ENCODE measurements around the gene NYNRIN.
A peak's percentile ranks its signal among the peaks of the same experiment; 100 is the strongest.

Gene NYNRIN

GRCh38 chr14:24430682-24431568 is 32.1 kb downstream of the NYNRIN start:
- DNase-seq (ENCODE audit: low read depth, low spot score), result peak; percentile 50

- DNase-seq (ENCODE audit: low read depth, low spot score), result peak; percentile 95
These were observed 32.9 kb downstream of the NYNRIN start for GRCh38 chr14:24431569-24432258.

- no peak for DNase-seq (ENCODE audit: low read depth, low spot score)
These were observed 33.7 kb downstream of the NYNRIN start for GRCh38 chr14:24432259-24433131.

GRCh38 chr14:24434036-24434435 is 35.2 kb downstream of the NYNRIN start:
- no peak for DNase-seq (ENCODE audit: low read depth, low spot score)

GRCh38 chr14:24434676-24435075 is 35.9 kb downstream of the NYNRIN start:
- no peak for DNase-seq (ENCODE audit: low read depth, low spot score)

- DNase-seq (ENCODE audit: low read depth, low spot score), result no peak
These were observed 36.5 kb downstream of the NYNRIN start for GRCh38 chr14:24435192-24435810.

- DNase-seq (ENCODE audit: low read depth, low spot score), result no peak
These were observed 37.2 kb downstream of the NYNRIN start for GRCh38 chr14:24435998-24436354.

- DNase-seq (ENCODE audit: low read depth, low spot score), result peak; percentile 78
These were observed 37.7 kb downstream of the NYNRIN start for GRCh38 chr14:24436355-24437019.

- DNase-seq (ENCODE audit: low read depth, low spot score), result no peak
These were observed 38.4 kb downstream of the NYNRIN start for GRCh38 chr14:24437020-24437735.

GRCh38 chr14:24437736-24438067 is 38.9 kb downstream of the NYNRIN start:
- DNase-seq (ENCODE audit: low read depth, low spot score), result no peak

GRCh38 chr14:24438223-24439097 is 39.7 kb downstream of the NYNRIN start:
- DNase-seq (ENCODE audit: low read depth, low spot score), result no peak

- no peak for DNase-seq (ENCODE audit: low read depth, low spot score)
These were observed 40.5 kb downstream of the NYNRIN start for GRCh38 chr14:24439257-24439656.

- no peak for DNase-seq (ENCODE audit: low read depth, low spot score)
These were observed 41.2 kb downstream of the NYNRIN start for GRCh38 chr14:24439830-24440605.

- DNase-seq (ENCODE audit: low read depth, low spot score), result no peak
These were observed 42.0 kb downstream of the NYNRIN start for GRCh38 chr14:24440606-24441399.

- DNase-seq (ENCODE audit: low read depth, low spot score), result no peak
These were observed 42.7 kb downstream of the NYNRIN start for GRCh38 chr14:24441485-24441884.

GRCh38 chr14:24441904-24442239 is 43.1 kb downstream of the NYNRIN start:
- no peak for DNase-seq (ENCODE audit: low read depth, low spot score)

- DNase-seq (ENCODE audit: low read depth, low spot score), result peak; percentile 99
These were observed 43.6 kb downstream of the NYNRIN start, which contains the start of gene SDR39U1 for GRCh38 chr14:24442240-24443052. SDR39U1 (minus strand) TSS chr14:24442776; CDS start chr14:24442769, 7 bp downstream.

Data from astrocyte of the hippocampus (primary cell).